GM12875 (cell line): ENCODE results near the gene CACNG1.

Experiments used
- H3K4me3 ChIP-seq: one replicate; pipeline ENCODE4 v1.5.1; 2011; ENCODE audit warnings: low read depth, low read length, control low read depth
- TF ChIP-seq, protein P1 (sequence below): IDR thresholded peaks from 2 replicates; pipeline ENCODE4 v1.5.1; 2011; ENCODE audit warnings: low read depth, mild to moderate bottlenecking, control low read depth, inconsistent platforms, low read length, moderate library complexity, borderline replicate concordance; ENCODE audit not compliant: insufficient read depth

Gene CACNG1

DNA sequence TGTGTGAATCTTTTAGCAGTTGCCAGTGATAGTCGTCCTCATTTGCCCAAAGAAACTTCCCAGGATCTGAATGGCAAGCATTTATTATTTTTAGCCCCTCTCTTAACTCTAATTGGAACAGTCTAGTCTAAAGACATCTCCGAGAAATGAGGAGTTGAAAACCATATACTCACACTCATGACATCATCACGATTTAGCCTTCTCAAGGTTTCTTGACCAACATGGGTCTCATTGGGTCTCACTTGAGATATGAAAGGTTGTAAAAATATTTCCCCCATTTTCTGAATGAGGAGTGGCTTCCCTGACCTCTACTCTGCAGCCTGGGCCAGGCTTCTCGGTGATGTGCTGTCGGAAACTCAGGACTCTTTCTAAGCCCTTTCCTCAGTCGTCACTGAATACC lies 37.1 kb upstream of the CACNG1 start:
- TF ChIP-seq, protein P1, sequence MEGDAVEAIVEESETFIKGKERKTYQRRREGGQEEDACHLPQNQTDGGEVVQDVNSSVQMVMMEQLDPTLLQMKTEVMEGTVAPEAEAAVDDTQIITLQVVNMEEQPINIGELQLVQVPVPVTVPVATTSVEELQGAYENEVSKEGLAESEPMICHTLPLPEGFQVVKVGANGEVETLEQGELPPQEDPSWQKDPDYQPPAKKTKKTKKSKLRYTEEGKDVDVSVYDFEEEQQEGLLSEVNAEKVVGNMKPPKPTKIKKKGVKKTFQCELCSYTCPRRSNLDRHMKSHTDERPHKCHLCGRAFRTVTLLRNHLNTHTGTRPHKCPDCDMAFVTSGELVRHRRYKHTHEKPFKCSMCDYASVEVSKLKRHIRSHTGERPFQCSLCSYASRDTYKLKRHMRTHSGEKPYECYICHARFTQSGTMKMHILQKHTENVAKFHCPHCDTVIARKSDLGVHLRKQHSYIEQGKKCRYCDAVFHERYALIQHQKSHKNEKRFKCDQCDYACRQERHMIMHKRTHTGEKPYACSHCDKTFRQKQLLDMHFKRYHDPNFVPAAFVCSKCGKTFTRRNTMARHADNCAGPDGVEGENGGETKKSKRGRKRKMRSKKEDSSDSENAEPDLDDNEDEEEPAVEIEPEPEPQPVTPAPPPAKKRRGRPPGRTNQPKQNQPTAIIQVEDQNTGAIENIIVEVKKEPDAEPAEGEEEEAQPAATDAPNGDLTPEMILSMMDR: no peak
- H3K4me3 ChIP-seq: no peak overlapping the region

DNA sequence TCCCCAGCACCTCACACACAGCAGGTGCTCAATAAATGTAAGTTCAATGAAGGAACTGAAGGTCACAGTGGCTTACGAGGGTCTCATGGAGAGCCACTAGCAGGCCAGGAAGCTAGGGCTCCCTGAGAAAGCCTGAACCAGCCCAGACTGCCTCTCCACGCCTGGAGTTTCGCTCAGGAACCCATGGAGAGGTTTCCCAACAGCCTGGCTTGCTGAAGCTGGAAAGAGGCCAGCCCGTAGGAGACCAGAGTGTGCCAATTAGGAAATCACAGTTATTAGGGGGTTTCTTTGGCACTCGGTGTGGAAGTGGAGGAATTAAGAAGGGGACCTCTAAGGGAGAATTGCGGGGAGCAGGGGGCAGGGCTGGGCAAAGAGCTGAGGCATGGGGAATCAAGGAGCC lies 36.3 kb upstream of the CACNG1 start:
- TF ChIP-seq, protein P1: no peak
- no peak overlapping the region for H3K4me3 ChIP-seq

DNA sequence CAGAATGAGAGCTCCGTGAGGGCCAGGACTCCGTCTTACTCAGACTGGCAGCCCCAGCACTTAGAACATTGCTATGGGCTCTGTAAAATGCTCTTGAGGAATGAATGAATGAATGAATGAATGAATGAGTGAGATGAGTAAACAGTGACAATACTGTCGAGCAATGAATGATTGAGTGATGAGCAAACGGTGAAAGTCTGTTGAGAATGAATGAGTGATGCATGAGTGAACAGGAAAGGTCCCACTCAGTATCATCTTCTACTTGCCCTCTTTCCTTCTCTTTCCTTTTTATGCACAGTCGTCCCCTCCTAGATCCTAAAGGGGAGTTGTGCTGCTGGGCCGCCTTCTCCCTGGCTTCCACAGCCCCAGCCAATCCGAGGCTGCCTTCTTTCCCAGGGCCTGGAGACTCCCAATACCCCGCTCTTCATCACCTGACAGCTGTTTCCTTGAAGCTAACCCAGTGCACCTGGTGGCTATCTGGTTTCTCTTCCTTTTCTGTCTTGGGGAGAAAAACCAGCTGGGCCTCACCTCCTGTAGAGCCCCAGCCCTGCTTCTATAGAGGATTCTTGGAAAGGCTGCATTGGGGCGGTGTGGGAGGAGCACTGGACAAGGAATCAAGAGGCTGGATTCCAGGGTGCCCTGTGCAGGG lies 32.7 kb upstream of the CACNG1 start:
- TF ChIP-seq, protein P1: no peak
- H3K4me3 ChIP-seq: no peak overlapping the region

DNA sequence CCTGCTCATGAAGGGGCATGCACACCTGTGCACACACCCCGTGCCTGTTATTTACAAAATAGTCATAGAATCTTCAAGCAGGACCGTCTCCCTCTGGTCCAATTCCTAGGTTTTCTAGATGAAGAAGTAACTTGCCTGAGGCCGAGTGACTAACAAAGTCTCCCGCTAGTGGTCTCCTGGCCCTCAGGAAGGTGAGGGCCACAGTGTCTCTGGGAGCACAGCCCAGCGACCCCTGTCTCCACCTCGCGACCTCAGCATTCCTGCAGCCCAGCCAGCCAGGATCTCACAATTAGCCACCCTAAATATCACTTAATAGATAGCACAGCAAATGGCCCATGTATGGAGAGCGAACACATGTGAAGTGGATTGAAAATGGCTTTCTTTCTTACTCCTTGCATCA lies 30.5 kb upstream of the CACNG1 start:
- no peak overlapping the region for H3K4me3 ChIP-seq
- TF ChIP-seq, protein P1: no peak

DNA sequence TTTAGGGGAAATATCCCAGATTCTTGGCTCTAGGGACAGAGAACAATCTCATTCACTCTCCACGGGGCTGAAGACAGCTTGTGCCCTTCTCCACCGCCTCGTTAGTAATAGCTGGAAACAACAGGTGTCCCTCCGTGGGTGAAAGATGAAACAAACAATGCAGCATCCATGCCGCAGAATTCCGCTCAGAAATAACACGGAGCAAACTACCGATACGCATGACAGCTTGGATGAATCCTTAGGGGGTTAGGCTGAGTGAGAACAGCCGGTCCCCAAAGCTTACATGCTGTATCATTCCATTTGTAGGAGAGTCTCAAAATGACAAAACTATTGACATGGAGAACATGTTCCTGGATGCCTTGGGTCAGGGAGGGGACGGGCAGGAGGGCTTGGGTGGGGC lies 29.4 kb upstream of the CACNG1 start:
- TF ChIP-seq, protein P1: no peak
- H3K4me3 ChIP-seq: no peak overlapping the region

DNA sequence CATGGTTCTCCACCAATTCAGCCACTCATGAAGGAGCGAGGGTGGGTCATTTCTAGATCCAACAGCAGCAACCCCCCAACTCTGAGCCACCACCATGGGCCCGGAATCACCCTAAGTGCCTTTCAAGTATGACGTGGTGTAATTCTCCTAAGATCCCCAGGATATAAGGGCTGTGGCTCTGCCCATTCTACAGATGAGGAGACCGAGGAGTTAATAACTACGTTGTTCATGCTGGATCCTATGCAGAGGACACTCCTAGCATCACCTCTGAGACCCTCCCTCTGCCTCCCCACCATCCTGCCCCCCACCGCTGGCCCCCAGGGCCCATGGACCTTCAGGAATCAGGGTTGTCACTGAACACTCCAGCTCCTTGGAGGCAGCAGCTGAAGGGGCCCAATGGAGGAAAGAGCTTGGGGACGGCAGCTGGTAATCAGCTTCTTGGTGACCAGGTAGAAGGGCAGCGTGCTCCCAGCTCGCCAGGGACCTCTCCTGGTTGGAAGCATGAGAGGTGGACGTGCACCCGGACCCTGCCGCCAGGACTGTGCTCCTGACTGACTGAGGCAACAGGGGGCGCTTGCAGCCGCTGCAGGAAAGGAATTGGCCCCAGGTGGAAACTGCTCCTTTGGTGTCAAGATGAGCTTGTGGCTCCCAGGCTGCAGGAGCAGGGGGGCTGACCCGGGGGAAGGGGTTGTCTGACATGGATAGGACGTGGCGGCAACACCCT lies 28.2 kb upstream of the CACNG1 start:
- TF ChIP-seq, protein P1: no peak
- no peak overlapping the region for H3K4me3 ChIP-seq

DNA sequence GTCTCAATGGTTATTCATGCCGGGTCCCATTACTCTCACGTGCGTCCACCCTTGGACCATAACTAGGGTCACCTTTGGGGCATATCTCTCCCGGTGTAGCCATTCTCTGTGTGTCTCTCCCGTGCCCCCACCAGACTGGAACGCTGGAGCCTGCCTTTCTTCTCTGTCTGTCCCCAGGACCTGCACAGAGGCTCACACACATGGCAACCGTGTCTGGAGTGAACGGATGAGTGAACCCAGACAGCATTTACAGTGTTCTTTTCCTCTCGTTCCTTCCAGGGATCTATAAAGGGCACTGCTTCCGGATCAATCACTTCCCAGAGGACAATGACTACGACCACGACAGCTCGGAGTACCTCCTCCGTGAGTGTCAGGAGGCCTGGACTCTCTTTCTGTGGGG lies 26.4 kb upstream of the CACNG1 start:
- no peak overlapping the region for H3K4me3 ChIP-seq
- TF ChIP-seq, protein P1: no peak
